MM.1S (cell line): ENCODE data around the gene PNPLA5.

Source experiments
- DNase-seq: peaks from one replicate; pipeline ENCODE4 v3.0.0-alpha.2; 2015
- H2AFZ ChIP-seq: fragments of 300-600 bp; sonication (generic); 2 replicates; pipeline ENCODE4 v1.6.0; 2016; ENCODE audit warnings: antibody characterized with exemption, low read length
- H3F3A ChIP-seq: fragments of 300-600 bp; sonication (generic); 2 replicates; pipeline ENCODE4 v1.6.1; 2016; ENCODE audit warnings: mild to moderate bottlenecking, antibody characterized with exemption, low read length, moderate library complexity, mixed read lengths; ENCODE audit not compliant: insufficient read depth
- H3K27ac ChIP-seq: fragments of 300-600 bp; sonication (generic); 2 replicates; pipeline ENCODE4 v1.5.1; 2016; ENCODE audit warnings: mild to moderate bottlenecking, low read length
- H3K27me3 ChIP-seq: fragments of 300-600 bp; sonication (generic); replicated peaks from 2 replicates; pipeline ENCODE4 v1.6.0; 2016; ENCODE audit warnings: low read length; ENCODE audit not compliant: insufficient read depth
- H3K36me3 ChIP-seq: fragments of 300-600 bp; sonication (generic); replicated peaks from 2 replicates; pipeline ENCODE4 v1.6.1; 2016; ENCODE audit warnings: mild to moderate bottlenecking, low read length, mixed read lengths; ENCODE audit not compliant: insufficient read depth
- H3K4me1 ChIP-seq: fragments of 300-600 bp; sonication (generic); 2 replicates; pipeline ENCODE4 v1.6.1; 2016; ENCODE audit warnings: low read length, mixed read lengths
- H3K4me2 ChIP-seq: fragments of 300-600 bp; sonication (generic); 2 replicates; pipeline ENCODE4 v1.6.0; 2016; ENCODE audit warnings: low read depth, low read length
- H3K4me3 ChIP-seq: fragments of 300-600 bp; sonication (generic); 2 replicates; pipeline ENCODE4 v1.5.1; 2016; ENCODE audit warnings: low read length, mixed read lengths
- H3K79me2 ChIP-seq: fragments of 300-600 bp; sonication (generic); 2 replicates; pipeline ENCODE4 v1.6.1; 2016; ENCODE audit warnings: mixed run types, low read length, mixed read lengths
- H3K9ac ChIP-seq: fragments of 300-600 bp; sonication (generic); 2 replicates; pipeline ENCODE4 v1.6.1; 2016; ENCODE audit warnings: low read length, mixed read lengths
- H3K9me2 ChIP-seq: fragments of 300-600 bp; sonication (generic); replicated peaks from 2 replicates; pipeline ENCODE4 v1.6.1; 2016; ENCODE audit warnings: mild to moderate bottlenecking, low read length, mixed read lengths; ENCODE audit not compliant: insufficient read depth
- H3K9me3 ChIP-seq: fragments of 300-600 bp; sonication (generic); replicated peaks from 2 replicates; pipeline ENCODE4 v1.6.1; 2016; ENCODE audit warnings: mild to moderate bottlenecking, low read length, mixed read lengths; ENCODE audit not compliant: insufficient read depth
- H4K20me1 ChIP-seq: fragments of 300-600 bp; sonication (generic); 2 replicates; pipeline ENCODE4 v1.6.1; 2016; ENCODE audit warnings: mild to moderate bottlenecking, low read length, moderate library complexity, mixed read lengths; ENCODE audit not compliant: insufficient read depth
- EZH2 ChIP-seq: fragments of 300-600 bp; sonication (generic); optimal IDR thresholded peaks from 2 replicates; pipeline ENCODE3; 2017; ENCODE audit warnings: low read depth, mild to moderate bottlenecking, antibody characterized with exemption, low read length, mixed read lengths
- EZH2phosphoT487 ChIP-seq: fragments of 300-600 bp; sonication (generic); IDR thresholded peaks from 2 replicates; pipeline ENCODE4 v1.6.1; 2018; ENCODE audit warnings: antibody characterized with exemption, low read length
- TF ChIP-seq, protein P1 (sequence below): fragments of 300-600 bp; sonication (generic); IDR thresholded peaks from 2 replicates; pipeline ENCODE4 v1.5.1; 2016; ENCODE audit warnings: antibody characterized with exemption, low read length, mixed read lengths

PNPLA5 gene

DNA sequence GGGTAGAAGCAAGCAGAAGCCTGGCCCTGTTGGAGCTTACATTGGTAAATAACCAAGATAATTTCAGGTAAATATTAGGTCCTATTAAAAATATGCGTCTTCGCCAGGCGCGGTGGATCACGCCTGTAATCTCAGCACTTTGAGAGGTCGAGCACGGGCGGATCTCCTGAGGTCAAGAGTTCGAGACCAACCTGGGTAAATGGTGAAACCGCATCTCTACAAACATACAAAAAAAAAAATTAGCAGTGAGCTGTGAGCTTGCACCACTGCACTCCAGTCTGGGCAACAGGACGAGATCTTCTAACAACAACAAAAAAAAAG lies 29.0 kb downstream of the PNPLA5 start:
- no peak for DNase-seq
- Histone ChIP-seq H3F3A (no peaks in the 10 kb centered on the region), H3K4me1 (no peaks in the 10 kb centered on the region), H3K4me3 (no peak overlapping the region), H3K9me3 (no peaks in the 10 kb centered on the region), H3K36me3 (no peaks in the 10 kb centered on the region), H4K20me1 (no peaks in the 10 kb centered on the region), H3K27ac (no peak overlapping the region), H3K9ac (no peak overlapping the region), H3K4me2 (no peak overlapping the region), H2AFZ (no peak overlapping the region), H3K79me2 (no peaks in the 10 kb centered on the region), H3K27me3 (peaks cover 82% of the 10 kb centered on the region), H3K9me2 (no peaks in the 10 kb centered on the region)
- TF ChIP-seq EZH2 = no peak
- TF ChIP-seq, protein P1, sequence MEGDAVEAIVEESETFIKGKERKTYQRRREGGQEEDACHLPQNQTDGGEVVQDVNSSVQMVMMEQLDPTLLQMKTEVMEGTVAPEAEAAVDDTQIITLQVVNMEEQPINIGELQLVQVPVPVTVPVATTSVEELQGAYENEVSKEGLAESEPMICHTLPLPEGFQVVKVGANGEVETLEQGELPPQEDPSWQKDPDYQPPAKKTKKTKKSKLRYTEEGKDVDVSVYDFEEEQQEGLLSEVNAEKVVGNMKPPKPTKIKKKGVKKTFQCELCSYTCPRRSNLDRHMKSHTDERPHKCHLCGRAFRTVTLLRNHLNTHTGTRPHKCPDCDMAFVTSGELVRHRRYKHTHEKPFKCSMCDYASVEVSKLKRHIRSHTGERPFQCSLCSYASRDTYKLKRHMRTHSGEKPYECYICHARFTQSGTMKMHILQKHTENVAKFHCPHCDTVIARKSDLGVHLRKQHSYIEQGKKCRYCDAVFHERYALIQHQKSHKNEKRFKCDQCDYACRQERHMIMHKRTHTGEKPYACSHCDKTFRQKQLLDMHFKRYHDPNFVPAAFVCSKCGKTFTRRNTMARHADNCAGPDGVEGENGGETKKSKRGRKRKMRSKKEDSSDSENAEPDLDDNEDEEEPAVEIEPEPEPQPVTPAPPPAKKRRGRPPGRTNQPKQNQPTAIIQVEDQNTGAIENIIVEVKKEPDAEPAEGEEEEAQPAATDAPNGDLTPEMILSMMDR = no peak
- TF ChIP-seq EZH2phosphoT487 = no peak

DNA sequence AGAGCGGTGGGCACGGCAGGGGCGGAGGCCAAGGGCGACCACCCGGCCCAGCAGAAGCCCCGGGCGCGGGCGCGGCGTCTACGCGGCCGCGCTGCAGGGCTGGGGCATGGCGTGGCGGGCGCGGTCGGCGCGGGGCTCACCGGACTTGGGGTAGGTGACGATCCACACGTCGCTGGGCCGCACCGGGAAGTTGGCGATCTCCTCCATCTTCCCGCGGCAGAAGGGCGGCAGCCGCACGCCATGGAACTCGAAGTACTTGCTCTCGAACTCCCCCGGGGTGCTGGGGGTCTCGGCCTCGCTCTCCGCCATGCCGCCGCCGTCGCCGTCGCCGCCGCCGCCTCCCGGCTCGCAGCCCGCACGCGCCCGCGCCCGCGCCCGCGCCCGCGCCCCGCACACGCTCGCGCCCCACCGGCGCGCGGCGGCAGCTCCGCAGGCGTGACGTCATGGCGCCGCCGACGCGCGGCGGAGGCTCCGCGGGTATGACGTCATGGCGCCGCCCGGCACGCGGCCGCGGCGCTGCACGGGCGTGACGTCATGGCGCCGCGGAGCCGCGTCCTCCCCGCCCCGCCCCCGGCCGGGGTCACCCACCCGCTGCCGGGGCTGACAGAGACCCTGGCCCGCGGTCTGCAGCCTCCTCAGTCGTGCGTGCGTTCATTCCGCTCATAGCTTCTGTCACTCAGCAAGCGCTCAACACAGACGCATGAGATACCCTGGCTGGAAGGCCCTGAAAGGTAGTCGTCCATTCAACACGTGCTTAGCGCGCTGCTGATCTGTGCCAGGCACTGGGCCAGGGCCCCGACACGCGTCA lies 29.5 kb downstream of the PNPLA5 start, which contains the start of gene SULT4A1:
SULT4A1 (minus strand) TSS at position 440 of the 808 bp plus-strand sequence; CDS start at position 309, 131 bp downstream.
- Histone ChIP-seq H4K20me1 (no peaks in the 10 kb centered on the region), H3K9me3 (no peaks in the 10 kb centered on the region), H3K4me1 (no peaks in the 10 kb centered on the region), H2AFZ (no peak within 1 kb of the TSS), H3K4me3 (no peak within 1 kb of the TSS), H3K79me2 (no peaks in the 10 kb centered on the region), H3K27ac (no peak within 1 kb of the TSS), H3F3A (no peaks in the 10 kb centered on the region), H3K36me3 (no peaks in the 10 kb centered on the region), H3K9ac (no peak within 1 kb of the TSS), H3K9me2 (no peaks in the 10 kb centered on the region), H3K4me2 (no peak within 1 kb of the TSS), H3K27me3 (peaks cover 82% of the 10 kb centered on the region)
- TF ChIP-seq EZH2phosphoT487 = no peak
- TF ChIP-seq, protein P1 = no peak
- TF ChIP-seq EZH2 = no peak
- no peak for DNase-seq

DNA sequence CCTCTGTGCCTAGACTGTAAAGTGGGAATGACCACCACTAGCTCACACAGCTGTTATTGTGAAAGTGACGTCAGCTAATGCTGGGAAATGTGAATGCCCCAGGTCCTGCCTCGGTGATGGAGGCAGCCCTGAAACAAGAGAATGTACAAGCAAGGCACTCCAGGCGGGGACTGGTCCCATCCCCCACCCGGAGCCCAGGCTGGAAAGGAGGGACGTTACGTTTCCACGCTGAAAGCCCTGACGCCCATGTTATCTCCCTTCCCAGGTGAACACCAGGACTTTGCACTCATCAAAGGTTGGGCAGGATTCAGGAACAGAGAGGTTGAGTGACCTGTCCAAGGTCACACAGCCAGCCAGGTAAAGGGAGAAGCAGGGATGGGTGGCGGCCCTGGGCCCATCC lies 30.3 kb downstream of the PNPLA5 start:
- TF ChIP-seq EZH2 (no peak), EZH2phosphoT487 (no peak)
- TF ChIP-seq, protein P1 = no peak
- no peak overlapping the region for H3K27ac ChIP-seq
- H3K9me3 ChIP-seq = no peaks in the 10 kb centered on the region
- H3K4me3 ChIP-seq = no peak overlapping the region
- H3K4me2 ChIP-seq = no peak overlapping the region
- H2AFZ ChIP-seq = no peak overlapping the region
- H4K20me1 ChIP-seq = no peaks in the 10 kb centered on the region
- no peak overlapping the region for H3K9ac ChIP-seq
- no peaks in the 10 kb centered on the region for H3K9me2 ChIP-seq
- H3F3A ChIP-seq = no peaks in the 10 kb centered on the region
- DNase-seq = no peak
- H3K27me3 ChIP-seq = peaks cover 85% of the 10 kb centered on the region
- H3K4me1 ChIP-seq = no peaks in the 10 kb centered on the region
- H3K36me3 ChIP-seq = no peaks in the 10 kb centered on the region
- H3K79me2 ChIP-seq = no peaks in the 10 kb centered on the region
